GM12892 (cell line): Measurements from ENCODE around the gene ARHGEF19.
"Not testable (repeated sequence)": the region's sequence is repeated elsewhere in the genome, so short reads cannot be mapped to it uniquely, and the experiment has no call there.

ENCODE experiments used
- DNase-seq: peaks from one replicate; pipeline ENCODE4 v3.0.0; 2011; ENCODE audit not compliant: insufficient read length
- FAIRE-seq: peaks from 2 replicates; lab custom pipeline; 2011; peaks lifted over from hg19 to GRCh38; lab: Jason Lieb, UNC
- POLR2A ChIP-seq: IDR thresholded peaks from 2 replicates; pipeline ENCODE4 v1.6.1; 2011; ENCODE audit warnings: low read depth, low read length, control low read depth
- POLR2AphosphoS5 ChIP-seq: IDR thresholded peaks from 2 replicates; pipeline ENCODE4 v1.6.1; 2011; ENCODE audit warnings: low read depth, low read length, control low read depth
- TAF1 ChIP-seq: IDR thresholded peaks from 2 replicates; pipeline ENCODE4 v1.6.1; 2011; ENCODE audit warnings: low read depth, mild to moderate bottlenecking, control low read depth, low read length, borderline replicate concordance

Gene ARHGEF19

GRCh38 chr1:16206547-16207317 is 5.7 kb downstream of the ARHGEF19 start:
- peak; percentile 96 for FAIRE-seq
- TF ChIP-seq POLR2A, result peak; percentile 63; the same call in 1 of the 2 replicates
- TF ChIP-seq TAF1, result no peak
- TF ChIP-seq POLR2AphosphoS5, result peak; percentile 61; the same call in 1 of the 2 replicates

GRCh38 chr1:16205891-16206546 is 6.4 kb downstream of the ARHGEF19 start:
- no peak for FAIRE-seq
- DNase-seq, result no peak
- TF ChIP-seq POLR2A, result no peak

More at GRCh38 chr1:16206547-16207317, 5.7 kb downstream of the ARHGEF19 start:
- DNase-seq, result peak; percentile 77

GRCh38 chr1:16205334-16205671 is 7.1 kb downstream of the ARHGEF19 start:
- no peak for FAIRE-seq
- TF ChIP-seq TAF1 (no peak), POLR2A (no peak), POLR2AphosphoS5 (no peak)
- DNase-seq, result no peak

GRCh38 chr1:16204634-16205333 is 7.7 kb downstream of the ARHGEF19 start:
- TF ChIP-seq POLR2A, result no peak
- TF ChIP-seq TAF1, result no peak
- TF ChIP-seq POLR2AphosphoS5, result no peak
- DNase-seq, result no peak
- FAIRE-seq, result no peak

- TF ChIP-seq POLR2AphosphoS5 (no peak), POLR2A (no peak), TAF1 (no peak)
- DNase-seq (no peak), FAIRE-seq (no peak)
Measured at GRCh38 chr1:16204216-16204615, 8.2 kb downstream of the ARHGEF19 start.

GRCh38 chr1:16203550-16203949 is 8.9 kb downstream of the ARHGEF19 start:
- TF ChIP-seq POLR2A (no peak), TAF1 (no peak), POLR2AphosphoS5 (no peak)
- FAIRE-seq (no peak), DNase-seq (no peak)

- TF ChIP-seq POLR2AphosphoS5, result no peak
- no peak for TF ChIP-seq POLR2A
- TF ChIP-seq TAF1, result no peak
- no peak for FAIRE-seq
- DNase-seq, result no peak
Measured at GRCh38 chr1:16202281-16203210, 9.9 kb downstream of the ARHGEF19 start.

- no peak for TF ChIP-seq POLR2AphosphoS5
- DNase-seq, result no peak
- no peak for FAIRE-seq
Measured at GRCh38 chr1:16199700-16200099, 12.8 kb downstream of the ARHGEF19 start.

GRCh38 chr1:16199157-16199501 is 13.3 kb downstream of the ARHGEF19 start:
- FAIRE-seq (no peak), DNase-seq (no peak)
- no peak for TF ChIP-seq POLR2A
- no peak for TF ChIP-seq TAF1

GRCh38 chr1:16198444-16199156 is 13.9 kb downstream of the ARHGEF19 start:
- FAIRE-seq (no peak), DNase-seq (no peak)
- no peak for TF ChIP-seq POLR2A
- TF ChIP-seq POLR2AphosphoS5, result no peak
- no peak for TF ChIP-seq TAF1

- DNase-seq, result no peak
- FAIRE-seq, result no peak
- no peak for TF ChIP-seq POLR2A
Measured at GRCh38 chr1:16196874-16197273, 15.6 kb downstream of the ARHGEF19 start.

GRCh38 chr1:16196139-16196538 is 16.3 kb downstream of the ARHGEF19 start:
- FAIRE-seq, DNase-seq: not testable (repeated sequence)
